ENCODE results near the gene IFNL2. TPM values are rescaled to one million over a fixed set of nuclear protein-coding genes. Genes with fewer than 3 reads are reported as not detected.
"Not testable (repeated sequence)": the region's sequence is repeated elsewhere in the genome, so short reads cannot be mapped to it uniquely, and the experiment has no call there.

Gene IFNL2
- total and polyA plus RNA-seq, 9 of the 15 experiments (the other 6 are each of a cell fraction or from before 2014, with no cell fraction given), result not detected

GRCh38 chr19:39219108-39219507 lies 49.1 kb upstream of the IFNL2 start (continued):
- TF ChIP-seq REST (IDR thresholded peaks at IDR 0.05; ENCODE audit: borderline replicate concordance) (peak; percentile 34; the same call in 1 of the 2 replicates), RAD21 (CRISPR knock-in tag; conservative IDR thresholded peaks at IDR 0.05 in 1 of 2, IDR thresholded peaks at IDR 0.05 in 1 of 2) (peak in 1 of 2 experiments; percentile 28; a peak in 2 of 4 replicates)
- TF ChIP-seq REST (CRISPR knock-in tag; IDR thresholded peaks at IDR 0.05; ENCODE audit: low read depth), result not testable (repeated sequence)

Measured in K562 (cell line).